NB4 (cell line): Measurements from ENCODE around the gene MCM3AP.

Experiments used
- MYC ChIP-seq: IDR thresholded peaks from 2 replicates; pipeline ENCODE4 v1.6.1; 2011; ENCODE audit warnings: low read depth, low read length
- POLR2A ChIP-seq: IDR thresholded peaks from 2 replicates; pipeline ENCODE4 v1.6.1; 2011; ENCODE audit warnings: mild to moderate bottlenecking; ENCODE audit not compliant: insufficient read length; ENCODE audit errors: extremely low read depth
- TF ChIP-seq, protein P1 (sequence below): IDR thresholded peaks from one replicate; pipeline ENCODE4 v1.5.1; 2012; ENCODE audit warnings: low read depth, low read length
- TF ChIP-seq, protein P2 (sequence below): IDR thresholded peaks from 2 replicates; pipeline ENCODE4 v1.6.1; 2011; ENCODE audit warnings: low read depth, low read length

DNA sequence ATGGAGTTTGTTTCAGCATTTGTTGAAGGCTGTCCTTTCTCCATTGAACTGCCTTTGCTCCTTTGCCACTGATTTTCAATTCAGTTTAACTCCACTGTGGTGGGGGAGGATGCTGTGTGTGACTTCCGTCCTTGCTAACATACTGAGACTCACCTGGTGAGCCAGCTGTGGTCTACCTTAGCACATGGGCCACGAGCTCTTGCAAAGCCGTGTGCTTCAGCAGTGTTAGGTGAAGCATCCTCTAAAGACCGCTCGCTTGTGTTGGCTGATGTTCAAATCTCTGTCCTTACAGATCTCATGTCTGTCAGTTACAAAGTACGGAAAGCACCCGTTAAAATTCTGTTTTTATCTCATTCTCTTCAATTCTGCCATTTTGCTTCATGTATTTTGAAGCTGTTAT is 97.6 kb downstream of the MCM3AP start:
- TF ChIP-seq, protein P1, sequence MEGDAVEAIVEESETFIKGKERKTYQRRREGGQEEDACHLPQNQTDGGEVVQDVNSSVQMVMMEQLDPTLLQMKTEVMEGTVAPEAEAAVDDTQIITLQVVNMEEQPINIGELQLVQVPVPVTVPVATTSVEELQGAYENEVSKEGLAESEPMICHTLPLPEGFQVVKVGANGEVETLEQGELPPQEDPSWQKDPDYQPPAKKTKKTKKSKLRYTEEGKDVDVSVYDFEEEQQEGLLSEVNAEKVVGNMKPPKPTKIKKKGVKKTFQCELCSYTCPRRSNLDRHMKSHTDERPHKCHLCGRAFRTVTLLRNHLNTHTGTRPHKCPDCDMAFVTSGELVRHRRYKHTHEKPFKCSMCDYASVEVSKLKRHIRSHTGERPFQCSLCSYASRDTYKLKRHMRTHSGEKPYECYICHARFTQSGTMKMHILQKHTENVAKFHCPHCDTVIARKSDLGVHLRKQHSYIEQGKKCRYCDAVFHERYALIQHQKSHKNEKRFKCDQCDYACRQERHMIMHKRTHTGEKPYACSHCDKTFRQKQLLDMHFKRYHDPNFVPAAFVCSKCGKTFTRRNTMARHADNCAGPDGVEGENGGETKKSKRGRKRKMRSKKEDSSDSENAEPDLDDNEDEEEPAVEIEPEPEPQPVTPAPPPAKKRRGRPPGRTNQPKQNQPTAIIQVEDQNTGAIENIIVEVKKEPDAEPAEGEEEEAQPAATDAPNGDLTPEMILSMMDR, result no peak
- TF ChIP-seq POLR2A, result no peak
- TF ChIP-seq, protein P2, sequence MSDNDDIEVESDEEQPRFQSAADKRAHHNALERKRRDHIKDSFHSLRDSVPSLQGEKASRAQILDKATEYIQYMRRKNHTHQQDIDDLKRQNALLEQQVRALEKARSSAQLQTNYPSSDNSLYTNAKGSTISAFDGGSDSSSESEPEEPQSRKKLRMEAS, result no peak
- no peak for TF ChIP-seq MYC
